Chondrocyte (in vitro differentiated cells): ENCODE measurements around the gene FBXO46. TPM values are rescaled to one million over a fixed set of nuclear protein-coding genes. Genes with fewer than 3 reads are reported as not detected.
"Not testable (repeated sequence)": the region's sequence is repeated elsewhere in the genome, so short reads cannot be mapped to it uniquely, and the experiment has no call there.

ENCODE experiments used
- DNase-seq: peaks from one replicate; pipeline ENCODE4 v3.0.0; 2021; ENCODE audit warnings: mixed read lengths, low spot score
- H3K27ac Mint-ChIP-seq: one replicate; pipeline ENCODE4 v1.8.0; 2021; ENCODE audit warnings: mild to moderate bottlenecking, moderate library complexity, mixed read lengths; ENCODE audit not compliant: unreplicated experiment
- H3K27me3 Mint-ChIP-seq: 2 replicates; pipeline ENCODE4 v1.8.0; 2021; ENCODE audit warnings: low read depth, mixed read lengths
- H3K36me3 Mint-ChIP-seq: 2 replicates; pipeline ENCODE4 v1.8.0; 2021; ENCODE audit warnings: low read depth, mixed read lengths
- H3K4me1 Mint-ChIP-seq: 2 replicates; pipeline ENCODE4 v1.8.0; 2021; ENCODE audit warnings: low read depth, mild to moderate bottlenecking, mixed read lengths
- H3K4me3 Mint-ChIP-seq: one replicate; pipeline ENCODE4 v1.8.0; 2021; ENCODE audit warnings: mild to moderate bottlenecking, moderate library complexity, mixed read lengths; ENCODE audit not compliant: unreplicated experiment
- H3K9me3 Mint-ChIP-seq: 2 replicates; pipeline ENCODE4 v1.8.0; 2021; ENCODE audit warnings: low read depth, mixed read lengths
- total RNA-seq: library from RNA; stranded (reverse); gene quantifications from 3 replicates; pipeline ENCODE4 v1.2.1, GENCODE V29; 2021
- TF ChIP-seq, protein P1 (sequence below): fragments of 200-600 bp; sonication (generic); IDR thresholded peaks from 2 replicates; pipeline ENCODE4 v1.5.0; 2021; ENCODE audit warnings: antibody characterized with exemption, mild to moderate bottlenecking, moderate library complexity

Gene FBXO46
- total RNA-seq, 1 donor from 2014 or later = 14.8 TPM

DNA sequence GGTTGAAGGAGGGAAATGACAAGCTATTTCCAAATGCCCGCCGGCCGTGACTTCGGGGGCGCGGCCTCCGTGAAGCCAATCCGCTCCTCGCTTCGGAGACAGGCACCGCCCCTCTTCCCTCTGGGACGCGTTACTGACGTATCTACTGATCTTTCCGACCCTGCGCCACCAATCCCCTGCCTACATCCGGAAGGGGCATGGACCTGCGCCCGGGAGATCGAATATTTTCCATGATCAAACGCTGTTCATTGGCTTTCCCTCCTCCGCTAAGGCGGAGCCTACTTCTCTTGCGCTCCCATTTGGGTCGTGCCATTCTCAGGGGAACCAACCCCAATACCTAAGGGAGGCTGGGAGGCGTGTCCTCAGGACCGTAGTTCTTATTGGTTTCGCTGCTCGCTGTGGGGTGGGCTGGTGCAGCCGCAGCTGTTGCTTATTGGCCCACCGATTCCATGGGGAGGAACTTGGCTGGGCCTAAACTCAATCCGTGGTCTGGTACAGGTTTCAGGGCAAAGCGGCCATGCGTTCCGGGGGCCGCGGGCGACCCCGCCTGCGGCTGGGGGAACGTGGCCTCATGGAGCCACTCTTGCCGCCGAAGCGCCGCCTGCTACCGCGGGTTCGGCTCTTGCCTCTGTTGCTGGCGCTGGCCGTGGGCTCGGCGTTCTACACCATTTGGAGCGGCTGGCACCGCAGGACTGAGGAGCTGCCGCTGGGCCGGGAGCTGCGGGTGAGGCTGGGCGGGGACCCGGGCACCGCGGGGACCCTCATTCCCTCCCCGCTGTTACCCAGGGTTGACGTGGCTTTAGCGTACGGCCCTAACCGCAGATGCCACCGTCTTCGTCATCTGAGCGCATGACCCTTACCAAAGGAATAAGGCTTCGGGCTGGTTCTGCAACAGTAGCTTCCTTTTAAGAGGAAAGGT, 38.2 kb downstream of the FBXO46 start, which contains the start of gene QPCTL:
Gene QPCTL (plus strand): TSS at position 480 of the 919 bp plus-strand sequence. CDS start 38 bp downstream, at position 518.
- Mint-ChIP-seq H3K4me3 (peak within 1 kb of the TSS; percentile 92), H3K4me1 (peaks cover 21% of the 10 kb centered on the region), H3K36me3 (peaks cover 9% of the 10 kb centered on the region), H3K27ac (peak within 1 kb of the TSS; percentile 99), H3K27me3 (no peaks in the 10 kb centered on the region), H3K9me3 (no peaks in the 10 kb centered on the region)
- TF ChIP-seq, protein P1, sequence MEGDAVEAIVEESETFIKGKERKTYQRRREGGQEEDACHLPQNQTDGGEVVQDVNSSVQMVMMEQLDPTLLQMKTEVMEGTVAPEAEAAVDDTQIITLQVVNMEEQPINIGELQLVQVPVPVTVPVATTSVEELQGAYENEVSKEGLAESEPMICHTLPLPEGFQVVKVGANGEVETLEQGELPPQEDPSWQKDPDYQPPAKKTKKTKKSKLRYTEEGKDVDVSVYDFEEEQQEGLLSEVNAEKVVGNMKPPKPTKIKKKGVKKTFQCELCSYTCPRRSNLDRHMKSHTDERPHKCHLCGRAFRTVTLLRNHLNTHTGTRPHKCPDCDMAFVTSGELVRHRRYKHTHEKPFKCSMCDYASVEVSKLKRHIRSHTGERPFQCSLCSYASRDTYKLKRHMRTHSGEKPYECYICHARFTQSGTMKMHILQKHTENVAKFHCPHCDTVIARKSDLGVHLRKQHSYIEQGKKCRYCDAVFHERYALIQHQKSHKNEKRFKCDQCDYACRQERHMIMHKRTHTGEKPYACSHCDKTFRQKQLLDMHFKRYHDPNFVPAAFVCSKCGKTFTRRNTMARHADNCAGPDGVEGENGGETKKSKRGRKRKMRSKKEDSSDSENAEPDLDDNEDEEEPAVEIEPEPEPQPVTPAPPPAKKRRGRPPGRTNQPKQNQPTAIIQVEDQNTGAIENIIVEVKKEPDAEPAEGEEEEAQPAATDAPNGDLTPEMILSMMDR = no peak
- peak; percentile 98 for DNase-seq

DNA sequence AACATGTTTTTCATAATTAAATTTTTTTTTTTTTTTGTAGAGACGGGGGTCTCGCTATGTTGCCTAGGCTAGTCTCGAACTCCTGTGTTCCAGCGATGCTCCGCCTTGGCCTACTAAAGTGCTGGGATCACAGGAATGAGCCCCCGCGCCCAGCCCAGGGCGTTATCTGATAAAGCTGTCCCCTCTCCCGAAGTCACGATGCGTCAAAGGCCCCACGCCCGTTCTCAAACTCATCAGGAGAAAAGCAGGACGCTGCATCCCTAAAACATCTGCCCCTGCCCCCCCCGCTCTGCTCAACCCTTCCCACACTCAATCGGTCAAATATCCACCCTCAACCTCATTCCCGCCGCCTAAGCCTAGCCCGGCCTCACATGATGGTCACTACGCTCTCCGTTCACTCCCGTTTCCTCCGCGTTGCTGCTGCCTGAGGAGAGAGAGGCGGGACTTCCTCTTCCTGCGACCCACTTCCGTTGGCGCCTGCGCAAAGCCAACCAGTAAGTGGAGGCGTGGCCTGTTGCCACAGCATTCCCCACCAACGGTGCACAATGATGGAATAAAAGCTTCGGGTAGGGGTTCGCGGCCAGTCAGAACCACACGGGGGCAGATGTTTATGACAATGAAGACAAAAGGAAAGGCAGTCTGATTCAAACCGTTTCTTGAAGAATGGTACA, 39.0 kb downstream of the FBXO46 start, which contains the start of gene SNRPD2:
Gene SNRPD2 (minus strand): TSS at position 438 of the 671 bp plus-strand sequence. CDS start 65 bp downstream, at position 373.
- no peaks in the 10 kb centered on the region for H3K9me3 Mint-ChIP-seq
- peaks cover 10% of the 10 kb centered on the region for H3K36me3 Mint-ChIP-seq
- peak within 1 kb of the TSS; percentile 92 for H3K4me3 Mint-ChIP-seq
- peak; percentile 97 for DNase-seq
- TF ChIP-seq, protein P1 = no peak
- peak within 1 kb of the TSS; percentile 99 for H3K27ac Mint-ChIP-seq
- peaks cover 21% of the 10 kb centered on the region for H3K4me1 Mint-ChIP-seq
- no peaks in the 10 kb centered on the region for H3K27me3 Mint-ChIP-seq

DNA sequence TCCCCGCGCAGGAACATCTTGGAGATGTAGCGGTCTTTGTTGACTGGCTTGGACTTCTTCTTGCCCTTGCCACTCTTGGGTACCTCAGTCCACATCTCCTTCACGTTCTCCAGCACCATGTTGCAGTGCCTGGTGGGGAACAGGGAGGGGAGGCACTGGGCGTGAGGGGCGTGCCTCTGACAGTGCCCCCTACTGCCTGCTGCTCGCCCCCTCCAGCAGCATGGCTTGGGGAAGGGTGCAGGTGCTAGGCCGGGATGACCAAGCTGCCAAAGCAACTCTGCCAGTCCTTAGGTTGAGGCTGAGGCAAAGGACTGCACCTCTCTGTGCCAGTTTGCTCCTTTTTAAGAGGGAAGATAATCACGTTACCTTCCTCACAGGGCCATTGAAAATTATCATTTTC, 43.1 kb downstream of the FBXO46 start:
- Mint-ChIP-seq H3K4me3 (no peak overlapping the region), H3K27ac (no peak overlapping the region), H3K4me1 (peaks cover 12% of the 10 kb centered on the region), H3K36me3 (peaks cover 12% of the 10 kb centered on the region), H3K27me3 (no peaks in the 10 kb centered on the region), H3K9me3 (no peaks in the 10 kb centered on the region)
- DNase-seq = no peak
- TF ChIP-seq, protein P1 = no peak

DNA sequence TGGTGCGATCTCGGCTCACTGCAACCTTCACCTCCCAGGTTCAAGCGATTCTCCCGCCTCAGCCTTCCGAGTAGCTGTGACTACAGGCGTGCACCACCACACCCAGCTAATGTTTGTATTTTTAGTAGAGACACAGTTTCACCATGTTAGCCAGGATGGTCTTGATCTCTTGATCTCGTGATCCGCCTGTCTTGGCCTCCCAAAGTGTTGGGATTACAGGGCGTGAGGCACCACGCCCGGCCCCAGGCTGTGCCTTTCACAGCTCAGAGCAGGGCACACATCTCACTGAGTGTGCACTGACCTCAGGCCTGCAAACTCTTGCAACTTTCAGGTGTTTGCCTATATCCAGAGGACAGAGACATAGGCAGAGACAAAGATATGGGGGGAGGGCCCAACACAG, 45.7 kb downstream of the FBXO46 start:
- peaks cover 12% of the 10 kb centered on the region for H3K36me3 Mint-ChIP-seq
- not testable (repeated sequence) for H3K27ac Mint-ChIP-seq, H3K4me3 Mint-ChIP-seq, DNase-seq, H3K4me1 Mint-ChIP-seq, H3K9me3 Mint-ChIP-seq, H3K27me3 Mint-ChIP-seq

DNA sequence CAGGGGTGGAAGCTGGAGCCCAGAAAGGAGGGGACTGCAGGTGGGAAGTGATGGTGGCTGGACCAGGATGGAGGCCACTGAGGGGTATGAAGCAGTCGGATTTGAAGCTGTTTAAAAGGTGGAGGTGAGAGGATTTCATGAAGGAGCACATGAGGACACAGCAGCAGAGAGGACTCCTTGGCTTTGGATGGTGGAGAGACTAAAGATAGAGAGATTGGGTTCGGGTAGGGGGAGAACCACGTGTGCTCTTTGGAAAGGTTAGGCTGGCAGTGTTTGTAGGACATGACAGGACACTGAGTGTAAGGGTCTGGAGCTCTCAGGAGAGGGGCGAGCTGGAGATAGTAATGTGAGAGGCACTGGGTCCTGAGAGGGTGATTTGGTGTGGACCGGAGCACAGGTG, 47.8 kb downstream of the FBXO46 start:
- DNase-seq = no peak
- H3K4me1 Mint-ChIP-seq = peaks cover 11% of the 10 kb centered on the region
- peak overlapping the region; percentile 33 for H3K27ac Mint-ChIP-seq
- TF ChIP-seq, protein P1 = no peak
- no peaks in the 10 kb centered on the region for H3K9me3 Mint-ChIP-seq
- peaks cover 8% of the 10 kb centered on the region for H3K36me3 Mint-ChIP-seq
- H3K4me3 Mint-ChIP-seq = no peak overlapping the region
- H3K27me3 Mint-ChIP-seq = no peaks in the 10 kb centered on the region
